Pancreas (tissue), 10 donors: ENCODE results near the gene P2RY2. TPM values are rescaled to one million over a fixed set of nuclear protein-coding genes. Genes with fewer than 3 reads are reported as not detected.

Source experiments
- ATAC-seq, 4 donors: fragments of 200-7000 bp; cut with Tn5 transposase; one replicate each; pipeline versions ENCODE4 v1.8.0 to v1.9.1; 2020; ENCODE audit warnings: mild to moderate bottlenecking in 4 of 4, moderate library complexity in 4 of 4
- DNase-seq, 6 donors: peaks; one replicate each; pipeline ENCODE4 v3.0.0-alpha.2; 2020
- FAIRE-seq: peaks from 2 replicates; lab custom pipeline; 2012; peaks lifted over from hg19 to GRCh38; lab: Jason Lieb, UNC
- H3K27ac ChIP-seq, 4 donors: fragments of 200-600 bp; sonication (generic); 1 replicate in 3 of 4; 2 replicates in 1 of 4; pipeline versions ENCODE4 v1.5.0 to v1.8.0; 2020
- H3K27me3 ChIP-seq, 4 donors: fragments of 200-600 bp; one replicate each; pipeline ENCODE4 v1.8.0; 2021
- H3K36me3 ChIP-seq, 3 donors: fragments of 200-600 bp; sonication (generic) in 1 of 3; one replicate each; pipeline versions ENCODE4 v1.5.0 to v1.8.0; 2020 to 2021
- H3K4me1 ChIP-seq, 3 donors: fragments of 200-600 bp; one replicate each; pipeline ENCODE4 v1.8.0; 2021
- H3K4me3 ChIP-seq, 4 donors: fragments of 200-600 bp; sonication (generic) in 2 of 4; one replicate each; pipeline versions ENCODE4 v1.5.0 to v1.8.0; 2020 to 2021
- H3K9me3 ChIP-seq, 4 donors: fragments of 200-600 bp; one replicate each; pipeline ENCODE4 v1.8.0; 2021
- CTCF ChIP-seq, 4 donors: fragments of 200-600 bp; sonication (generic) in 3 of 4; IDR thresholded peaks; one replicate each; pipeline versions ENCODE4 v1.5.0 to v1.8.0; 2021; ENCODE audit warnings: antibody characterized with exemption in 4 of 4
- WGBS, 2 donors: extraction: QIAGEN DNeasy Blood & Tissue Kit; methylation state at CpG; one replicate each; pipeline ENCODE4 v1.1.7; 2013; 5-methylcytosine and 5-hydroxymethylcytosine counted together
- intact Hi-C, 3 donors: fragments of 100-400 bp; cut with DNase I; formaldehyde crosslinking; loops; one replicate each; pipeline versions ENCODE4 v1.11.1 to v1.14.2; 2022
- polyA plus RNA-seq, 2 donors: library from polyadenylated mRNA; stranded (reverse); fragments of 200-250 nt; gene quantifications; one replicate each; pipeline ENCODE4 v1.2.3, GENCODE V29; 2013
- total RNA-seq, 6 donors: library from RNA; stranded (reverse); fragmentation: NEBNext Ultra II Directional in 4 of 6; extraction: Animal tissue kit (Norgen Biotek cat#: 25700) in 4 of 6; gene quantifications; one replicate each; pipeline versions ENCODE4 v1.2.1 to v1.2.4, GENCODE V29; 2021 to 2023
- donor health status: healthy with polysubstance abuse.
- donor health status: DM: no; HTN: no; CAD: no; lungs with moderate emphysema.
- donor health status: DM: no; HTN: no; CAD: no.
- donor health status: control.
- donor health status: control.
- donor health status: Bipolar disorder and iron deficiency.
- donor health status: DM: yes; HTN: yes; CAD: no.
- donor health status: DM: no; HTN: no; CAD: no.
- donor health status: DM: no; HTN: no; CAD: no.
- donor health status: DM: yes; HTN: yes; CAD: no.

P2RY2 gene
- total and polyA plus RNA-seq, 8 donors, result 0.24 to 2.0 (median 0.47) TPM

GRCh38 chr11:73265278-73265810, 47.3 kb downstream of the P2RY2 start:
- no peak overlapping the region for H3K27ac ChIP-seq
- peaks cover 0 to 15% (median 2%) of the 10 kb centered on the region in 4 donors for H3K27me3 ChIP-seq
- intact Hi-C loops, result no loop called here
- 75 to 90% methylated on average over 4 of the region's 4 CpGs for WGBS, 2 donors
- no peak overlapping the region for H3K4me3 ChIP-seq
- ATAC-seq, result no peak
- H3K9me3 ChIP-seq, result no peaks in the 10 kb centered on the region
- H3K36me3 ChIP-seq, result no peaks in the 10 kb centered on the region
- peaks cover 0 to 3% (median 0%) of the 10 kb centered on the region in 3 donors for H3K4me1 ChIP-seq
- no peak for FAIRE-seq
- DNase-seq, result peak in 1 of 6 donors; percentile 16
- TF ChIP-seq CTCF (IDR thresholded peaks at IDR 0.05), result no peak

- peak in 1 of 6 donors; percentile 19 for DNase-seq
- Histone ChIP-seq H3K4me3 (no peak overlapping the region), H3K9me3 (no peaks in the 10 kb centered on the region), H3K27ac (no peak overlapping the region), H3K27me3 (peaks cover 0 to 15% (median 2%) of the 10 kb centered on the region in 4 donors), H3K4me1 (peaks cover 0 to 3% (median 0%) of the 10 kb centered on the region in 3 donors), H3K36me3 (no peaks in the 10 kb centered on the region)
- intact Hi-C loops, result no loop called here
- no peak for TF ChIP-seq CTCF (IDR thresholded peaks at IDR 0.05)
- 79 to 87% methylated on average over 3 of the region's 3 CpGs for WGBS, 2 donors
- no peak for ATAC-seq
- no peak for FAIRE-seq
Measured at GRCh38 chr11:73265853-73266645, 48.0 kb downstream of the P2RY2 start.

GRCh38 chr11:73266646-73267020, 48.6 kb downstream of the P2RY2 start:
- H3K4me1 ChIP-seq, result peaks cover 0 to 3% (median 0%) of the 10 kb centered on the region in 3 donors
- no peaks in the 10 kb centered on the region for H3K36me3 ChIP-seq
- H3K4me3 ChIP-seq, result no peak overlapping the region
- intact Hi-C loops, result no loop called here
- WGBS, 2 donors, result 61 to 84% methylated on average over 4 of the region's 4 CpGs
- no peak for TF ChIP-seq CTCF (IDR thresholded peaks at IDR 0.05)
- FAIRE-seq, result no peak
- peak in 1 of 6 donors; percentile 25 for DNase-seq
- H3K27ac ChIP-seq, result no peak overlapping the region
- peaks cover 0 to 15% (median 2%) of the 10 kb centered on the region in 4 donors for H3K27me3 ChIP-seq
- ATAC-seq, result no peak
- no peaks in the 10 kb centered on the region for H3K9me3 ChIP-seq

GRCh38 chr11:73267122-73267846, 49.2 kb downstream of the P2RY2 start:
- ATAC-seq, result no peak
- Histone ChIP-seq H3K4me3 (no peak overlapping the region), H3K27ac (no peak overlapping the region), H3K9me3 (no peaks in the 10 kb centered on the region), H3K4me1 (peaks cover 0 to 3% (median 0%) of the 10 kb centered on the region in 3 donors), H3K36me3 (no peaks in the 10 kb centered on the region), H3K27me3 (peaks cover 0 to 15% (median 2%) of the 10 kb centered on the region in 4 donors)
- FAIRE-seq, result no peak
- no peak for TF ChIP-seq CTCF (IDR thresholded peaks at IDR 0.05)
- WGBS, 2 donors, result 63 to 74% methylated on average over 3 of the region's 3 CpGs
- DNase-seq, result no peak
- intact Hi-C loops, result no loop called here
